GM21515 (cell line): ENCODE results near the gene CACNA2D3.

Source experiments
- ATAC-seq: cut with Tn5 transposase; IDR thresholded peaks from one replicate; pipeline ENCODE4 v1.9.1; 2021; ENCODE audit not compliant: unreplicated experiment

The CACNA2D3 gene

GRCh38 chr3:54264050-54264449, 141.7 kb downstream of the CACNA2D3 start:
- ATAC-seq: no peak

GRCh38 chr3:54270816-54271526, 148.6 kb downstream of the CACNA2D3 start:
- ATAC-seq: no peak

GRCh38 chr3:54273791-54274190, 151.4 kb downstream of the CACNA2D3 start:
- no peak for ATAC-seq

DNA sequence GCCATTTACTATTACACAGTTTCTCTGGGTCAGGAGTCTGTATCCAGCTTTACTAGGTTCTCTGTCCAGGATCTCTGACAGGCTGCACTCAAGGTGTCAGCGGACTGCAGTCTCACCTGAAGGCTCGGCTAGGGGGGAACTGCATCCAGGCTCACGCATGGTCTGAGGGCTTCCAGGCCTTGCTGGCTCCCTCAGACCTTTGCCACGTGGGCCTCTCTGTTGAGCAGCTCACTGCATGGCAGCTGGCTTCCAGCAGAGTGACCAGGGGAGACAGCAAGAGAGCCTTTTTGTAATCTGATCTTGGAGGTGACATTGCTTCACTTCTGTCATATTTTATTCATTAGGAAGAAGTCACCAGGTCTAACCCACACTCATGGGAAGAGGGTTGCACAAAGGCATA, 152.3 kb downstream of the CACNA2D3 start:
- no peak for ATAC-seq

DNA sequence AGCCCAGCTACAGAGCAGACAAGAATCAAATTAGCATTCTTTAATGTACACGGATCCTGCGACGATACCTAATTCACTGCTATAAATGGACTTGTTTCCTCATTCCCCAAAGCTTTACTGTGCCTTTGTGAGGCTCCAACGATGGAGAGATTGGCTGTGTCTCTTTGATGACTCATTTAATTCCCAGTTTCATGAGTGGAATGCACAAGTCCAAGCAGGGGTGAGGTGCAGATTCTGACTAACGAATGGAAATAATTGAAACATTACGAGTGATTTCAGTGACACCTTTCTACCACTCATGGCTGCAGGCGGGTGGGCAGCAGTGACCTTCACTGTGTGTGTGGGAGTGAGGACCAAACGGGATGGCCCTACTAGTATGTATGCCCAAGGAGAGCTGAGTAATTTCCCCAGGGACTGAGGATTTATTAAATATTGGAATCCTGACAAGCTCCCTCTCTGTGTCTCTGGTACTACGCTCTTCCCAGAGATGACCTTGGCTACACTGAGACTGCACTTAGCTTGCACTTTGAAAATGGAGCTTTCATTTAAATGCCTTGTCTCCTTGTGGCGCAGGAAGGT, 156.7 kb downstream of the CACNA2D3 start:
- ATAC-seq: no peak

DNA sequence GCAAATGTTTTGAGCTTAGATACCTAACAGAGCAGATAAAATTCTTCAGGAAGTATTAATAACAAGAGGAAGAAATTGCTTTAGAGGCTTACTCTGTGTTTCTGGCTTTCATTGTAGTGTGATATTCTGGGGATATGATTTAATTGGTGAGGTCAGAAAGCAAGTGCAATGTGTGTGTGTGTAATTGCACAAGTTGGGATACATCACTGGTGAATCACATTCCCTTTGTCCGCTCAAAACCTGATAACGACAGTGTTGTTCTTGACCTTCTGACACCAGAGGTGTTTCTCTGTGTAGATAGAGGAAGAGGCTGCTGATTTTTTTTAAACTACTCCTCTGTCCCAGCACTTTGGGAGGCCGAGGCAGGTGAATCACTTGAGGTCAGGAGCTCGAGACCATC, 161.1 kb downstream of the CACNA2D3 start:
- ATAC-seq: no peak

DNA sequence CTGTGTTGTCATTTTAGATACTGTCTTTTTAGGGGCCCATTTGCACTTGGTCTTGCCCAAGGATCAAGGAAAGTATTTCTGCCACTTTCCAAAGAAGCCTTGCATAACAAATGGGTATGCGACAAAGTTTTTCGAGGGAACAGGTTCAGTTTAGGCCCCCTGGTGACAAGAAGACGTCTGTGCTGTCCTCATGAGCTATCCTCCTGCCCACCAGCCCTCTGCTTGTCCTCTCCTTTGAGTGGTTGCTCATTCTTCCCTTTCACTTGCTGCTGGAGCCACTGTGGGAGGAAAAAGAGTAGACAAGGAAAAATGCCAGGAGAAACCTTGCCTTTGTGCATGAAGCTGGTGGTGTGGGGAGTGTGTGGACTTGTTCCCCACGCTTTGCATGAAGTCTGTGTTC, 171.9 kb downstream of the CACNA2D3 start:
- no peak for ATAC-seq

GRCh38 chr3:54296531-54296930, 174.2 kb downstream of the CACNA2D3 start:
- no peak for ATAC-seq

- no peak for ATAC-seq
Observed at GRCh38 chr3:54299169-54299935, 177.0 kb downstream of the CACNA2D3 start.

DNA sequence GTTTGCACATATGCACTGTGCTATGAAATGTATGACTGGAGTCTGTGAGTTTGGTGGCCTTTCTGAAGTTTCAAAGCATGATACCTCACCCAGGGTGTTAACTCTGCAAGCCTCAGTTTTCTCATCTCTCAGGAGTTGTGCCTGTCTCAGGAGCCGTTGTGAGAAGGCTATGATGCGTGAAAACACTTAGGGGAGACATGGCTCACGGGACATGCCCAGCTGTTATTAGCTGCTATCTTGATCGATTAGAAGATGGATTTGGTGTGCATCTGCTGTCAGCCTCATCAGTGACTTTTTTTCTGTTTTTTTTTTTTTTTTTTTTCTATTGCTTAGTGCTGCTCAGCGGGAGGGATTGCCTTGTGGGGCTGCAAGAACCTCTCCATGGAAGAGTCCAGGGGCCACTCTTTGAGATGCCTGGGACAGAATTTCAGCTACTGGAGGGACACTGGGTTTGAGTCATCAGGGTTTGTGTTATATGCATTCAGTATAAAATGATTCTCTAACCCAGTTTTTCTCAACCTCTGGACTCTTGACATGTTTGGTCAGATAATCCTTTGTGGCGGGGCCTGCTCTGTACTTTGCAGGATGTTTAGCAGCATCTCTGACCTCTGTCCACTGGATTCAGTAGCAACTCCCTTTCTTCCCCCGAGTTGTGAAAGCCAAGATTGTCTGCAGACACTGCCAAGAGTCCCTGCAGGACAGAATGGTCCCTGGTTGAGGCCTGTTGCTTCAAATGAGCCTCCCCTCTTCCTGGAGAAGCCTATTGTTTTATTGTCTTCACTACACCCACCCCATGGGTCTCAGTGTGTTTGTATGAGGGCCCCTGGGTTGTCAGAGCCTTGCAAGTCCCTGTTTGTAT, 181.4 kb downstream of the CACNA2D3 start:
- no peak for ATAC-seq

GRCh38 chr3:54304877-54305276, 182.5 kb downstream of the CACNA2D3 start:
- no peak for ATAC-seq

GRCh38 chr3:54305409-54306099, 183.2 kb downstream of the CACNA2D3 start:
- ATAC-seq: no peak

- ATAC-seq: no peak
Observed at GRCh38 chr3:54307566-54308180, 185.3 kb downstream of the CACNA2D3 start.

GRCh38 chr3:54309601-54310000, 187.2 kb downstream of the CACNA2D3 start:
- ATAC-seq: no peak

DNA sequence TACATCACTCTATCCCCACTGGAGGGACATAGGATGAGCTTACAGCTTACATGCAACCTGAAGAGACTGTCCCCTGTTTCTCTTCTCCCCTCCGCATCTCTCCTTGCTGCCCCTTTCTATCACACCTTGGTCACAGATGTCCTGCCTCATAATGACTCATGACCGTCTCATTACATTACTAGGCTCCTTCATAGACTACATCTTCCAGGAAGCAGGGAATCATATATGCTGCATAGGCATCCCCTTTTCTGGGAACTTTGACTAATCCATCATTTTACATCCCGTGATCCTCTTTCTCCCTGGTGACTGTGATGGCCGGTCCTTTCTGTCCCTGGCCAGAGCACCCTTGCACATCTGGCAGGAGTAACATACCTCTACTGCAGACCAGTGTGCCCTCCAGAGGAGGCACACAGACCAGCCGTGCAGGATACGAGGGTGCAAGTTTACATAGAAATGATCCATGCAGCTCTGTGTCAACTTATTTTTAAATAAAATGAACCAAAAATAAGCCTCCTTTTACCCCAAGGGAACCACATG, 188.9 kb downstream of the CACNA2D3 start:
- no peak for ATAC-seq

DNA sequence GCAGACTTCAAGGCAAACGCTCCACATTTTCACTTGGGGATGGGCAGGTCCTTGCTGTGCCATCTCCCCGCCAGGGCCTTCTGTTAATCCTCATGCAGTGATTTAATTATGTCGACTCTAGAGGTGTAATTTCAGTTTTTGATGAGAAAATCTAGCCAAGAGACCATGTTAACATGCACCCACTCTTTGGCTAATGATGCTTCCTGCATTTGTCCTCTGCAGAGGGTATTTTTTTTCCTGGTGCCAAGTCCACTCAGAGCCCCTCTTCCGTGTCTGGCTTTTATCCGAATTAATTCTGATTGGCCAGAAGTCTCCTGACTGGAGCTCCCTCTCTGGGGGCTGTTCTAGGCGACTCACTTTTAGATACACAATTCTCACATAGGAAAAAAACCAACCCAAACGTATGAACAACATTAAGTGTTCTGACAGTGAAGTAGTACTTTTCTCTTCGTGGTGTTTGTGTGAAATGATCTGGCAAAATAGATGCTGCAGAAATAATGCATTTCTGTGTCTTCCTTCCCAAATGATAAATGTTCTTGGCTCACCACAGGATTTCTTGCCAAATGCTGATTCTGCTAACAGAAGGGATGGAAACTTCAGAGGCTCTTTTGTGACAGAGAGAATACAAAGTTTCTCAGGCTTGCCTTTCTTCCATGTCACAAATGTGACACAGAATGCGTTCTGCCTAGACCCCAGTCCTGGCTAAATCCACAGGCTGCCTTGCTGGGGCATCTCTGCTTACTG, 190.0 kb downstream of the CACNA2D3 start:
- no peak for ATAC-seq

- ATAC-seq: no peak
Observed at GRCh38 chr3:54313418-54313817, 191.1 kb downstream of the CACNA2D3 start.

GRCh38 chr3:54321520-54321919, 199.2 kb downstream of the CACNA2D3 start:
- ATAC-seq: no peak

DNA sequence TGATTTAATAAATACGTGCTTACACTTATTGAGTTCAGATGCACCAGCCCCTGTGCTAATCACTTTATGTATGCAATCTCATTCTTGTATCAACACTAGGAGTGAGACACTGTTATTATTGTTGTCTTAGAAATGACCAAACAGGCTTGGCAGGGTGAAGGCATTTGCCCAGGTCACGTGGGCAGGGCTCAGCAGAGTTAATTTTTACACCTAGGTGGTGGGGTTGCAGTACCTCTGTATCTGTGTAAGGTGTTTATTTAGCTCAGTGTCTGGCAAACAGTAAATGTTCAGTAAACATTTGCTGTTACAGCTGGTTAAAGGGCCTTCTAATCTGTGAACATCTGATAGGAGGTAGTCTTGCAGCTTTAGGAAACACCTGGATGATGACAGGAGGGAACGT, 200.0 kb downstream of the CACNA2D3 start:
- ATAC-seq: no peak
